SH-SY5Y (cell line): ENCODE data around the gene PTMS.

Experiments
- GATA2 ChIP-seq: IDR thresholded peaks from 2 replicates; pipeline ENCODE4 v1.6.1; 2011; ENCODE audit warnings: mild to moderate bottlenecking, low read depth, low read length
- GATA3 ChIP-seq: IDR thresholded peaks from 2 replicates; pipeline ENCODE4 v1.6.1; 2011; ENCODE audit warnings: low read depth, mild to moderate bottlenecking, low read length, moderate library complexity

DNA sequence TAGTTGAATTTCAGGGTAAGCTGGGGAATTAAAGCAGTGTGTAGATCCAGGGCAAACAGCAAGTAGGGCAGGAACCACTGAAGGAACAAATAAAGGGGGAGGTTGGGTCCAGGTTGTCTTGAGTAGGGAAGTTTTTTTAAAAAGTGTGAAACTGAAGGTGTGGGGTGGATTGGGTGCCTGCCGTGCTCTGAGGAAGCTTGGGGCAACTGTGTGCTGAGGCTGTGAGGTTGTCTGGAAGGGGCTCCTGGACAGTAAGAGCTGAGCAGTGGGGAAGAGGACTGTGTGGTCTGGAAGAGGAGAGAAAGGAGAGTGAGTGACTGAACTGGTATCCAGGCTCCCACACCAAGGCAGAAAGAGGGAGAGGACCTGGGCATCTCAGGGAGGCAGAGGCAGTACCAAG lies 44.6 kb downstream of the PTMS start:
- no peak for TF ChIP-seq GATA2
- TF ChIP-seq GATA3 = no peak
